Measurements from ENCODE around the gene SBF2. TPM values are rescaled to one million over a fixed set of nuclear protein-coding genes. Genes with fewer than 3 reads are reported as not detected.

The SBF2 gene
- total and polyA plus RNA-seq, 9 of the 15 experiments (the other 6 are each of a cell fraction or from before 2014, with no cell fraction given) = 0.80 to 9.5 (median 5.0) TPM

DNA sequence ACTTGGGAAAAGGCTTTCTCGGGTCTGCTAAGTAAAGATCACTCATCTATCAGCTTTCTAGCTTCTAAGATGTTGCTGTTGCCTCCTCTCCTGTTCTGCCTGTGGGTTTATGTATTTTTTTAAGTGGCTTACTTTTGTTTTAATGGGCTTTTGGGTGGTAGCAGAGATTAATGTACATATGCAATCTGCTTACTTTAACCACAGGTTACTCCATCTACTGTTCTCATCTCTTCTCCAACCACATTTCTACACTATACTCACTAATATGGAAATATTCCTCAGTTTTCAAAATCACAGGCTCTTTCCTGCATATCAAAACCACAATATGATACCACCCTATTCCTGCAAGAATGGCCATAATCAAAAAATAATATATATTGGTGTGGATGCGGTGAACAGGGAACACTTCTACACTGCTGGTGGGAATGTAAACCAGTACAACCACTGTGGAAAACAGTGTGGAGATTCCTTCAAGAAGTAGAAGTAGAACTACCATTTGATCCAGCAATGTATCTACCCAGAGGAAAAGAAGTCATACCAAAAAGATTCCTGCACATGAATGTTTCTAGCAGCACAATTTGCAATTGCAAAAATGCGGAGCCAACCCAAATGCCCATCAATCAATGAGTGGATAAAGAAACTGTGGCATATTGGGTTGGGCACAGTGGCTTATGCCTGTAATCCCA, 341.4 kb downstream of the SBF2 start:
- intact Hi-C loops (cut with micrococcal nuclease) (no loop called here), in situ Hi-C loops (cut with MboI) (no loop called here)
- TF ChIP-seq MAFK (IDR thresholded peaks at IDR 0.05; ENCODE audit: low read length) = no peak
- no peak for TF ChIP-seq MBD2 (IDR thresholded peaks at IDR 0.05; ENCODE audit: borderline replicate concordance, low read depth)
- TF ChIP-seq ZNF583 (CRISPR knock-in tag; IDR thresholded peaks at IDR 0.05) = no peak
- TF ChIP-seq, protein P1, sequence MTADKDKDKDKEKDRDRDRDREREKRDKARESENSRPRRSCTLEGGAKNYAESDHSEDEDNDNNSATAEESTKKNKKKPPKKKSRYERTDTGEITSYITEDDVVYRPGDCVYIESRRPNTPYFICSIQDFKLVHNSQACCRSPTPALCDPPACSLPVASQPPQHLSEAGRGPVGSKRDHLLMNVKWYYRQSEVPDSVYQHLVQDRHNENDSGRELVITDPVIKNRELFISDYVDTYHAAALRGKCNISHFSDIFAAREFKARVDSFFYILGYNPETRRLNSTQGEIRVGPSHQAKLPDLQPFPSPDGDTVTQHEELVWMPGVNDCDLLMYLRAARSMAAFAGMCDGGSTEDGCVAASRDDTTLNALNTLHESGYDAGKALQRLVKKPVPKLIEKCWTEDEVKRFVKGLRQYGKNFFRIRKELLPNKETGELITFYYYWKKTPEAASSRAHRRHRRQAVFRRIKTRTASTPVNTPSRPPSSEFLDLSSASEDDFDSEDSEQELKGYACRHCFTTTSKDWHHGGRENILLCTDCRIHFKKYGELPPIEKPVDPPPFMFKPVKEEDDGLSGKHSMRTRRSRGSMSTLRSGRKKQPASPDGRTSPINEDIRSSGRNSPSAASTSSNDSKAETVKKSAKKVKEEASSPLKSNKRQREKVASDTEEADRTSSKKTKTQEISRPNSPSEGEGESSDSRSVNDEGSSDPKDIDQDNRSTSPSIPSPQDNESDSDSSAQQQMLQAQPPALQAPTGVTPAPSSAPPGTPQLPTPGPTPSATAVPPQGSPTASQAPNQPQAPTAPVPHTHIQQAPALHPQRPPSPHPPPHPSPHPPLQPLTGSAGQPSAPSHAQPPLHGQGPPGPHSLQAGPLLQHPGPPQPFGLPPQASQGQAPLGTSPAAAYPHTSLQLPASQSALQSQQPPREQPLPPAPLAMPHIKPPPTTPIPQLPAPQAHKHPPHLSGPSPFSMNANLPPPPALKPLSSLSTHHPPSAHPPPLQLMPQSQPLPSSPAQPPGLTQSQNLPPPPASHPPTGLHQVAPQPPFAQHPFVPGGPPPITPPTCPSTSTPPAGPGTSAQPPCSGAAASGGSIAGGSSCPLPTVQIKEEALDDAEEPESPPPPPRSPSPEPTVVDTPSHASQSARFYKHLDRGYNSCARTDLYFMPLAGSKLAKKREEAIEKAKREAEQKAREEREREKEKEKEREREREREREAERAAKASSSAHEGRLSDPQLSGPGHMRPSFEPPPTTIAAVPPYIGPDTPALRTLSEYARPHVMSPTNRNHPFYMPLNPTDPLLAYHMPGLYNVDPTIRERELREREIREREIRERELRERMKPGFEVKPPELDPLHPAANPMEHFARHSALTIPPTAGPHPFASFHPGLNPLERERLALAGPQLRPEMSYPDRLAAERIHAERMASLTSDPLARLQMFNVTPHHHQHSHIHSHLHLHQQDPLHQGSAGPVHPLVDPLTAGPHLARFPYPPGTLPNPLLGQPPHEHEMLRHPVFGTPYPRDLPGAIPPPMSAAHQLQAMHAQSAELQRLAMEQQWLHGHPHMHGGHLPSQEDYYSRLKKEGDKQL (CRISPR knock-in tag; IDR thresholded peaks at IDR 0.05; ENCODE audit: borderline replicate concordance) = no peak
- no peak for TF ChIP-seq TRIM24 (IDR thresholded peaks at IDR 0.05)
- TF ChIP-seq HDAC2 (IDR thresholded peaks at IDR 0.05) = no peak
- no peak for TF ChIP-seq KDM4B (IDR thresholded peaks at IDR 0.05; ENCODE audit: borderline replicate concordance in 2 of 2, low read depth in 1 of 2)
- ATAC-seq (no peak), DNase-seq (ENCODE audit: extremely low read depth in 1 of 4, low spot score in 3 of 4) (no peak), FAIRE-seq (no peak)
- 35% methylated on average over 3 of the region's 3 CpGs for WGBS (ENCODE audit: insufficient coverage, low coverage, missing lambda C conversion rate)
- no peak overlapping the region for H3K4me2 ChIP-seq (ENCODE audit: insufficient read depth, low read length)
- no peaks in the 10 kb centered on the region for H4K20me1 ChIP-seq (replicated peaks; ENCODE audit: control insufficient read depth, insufficient read depth, low read length)
- ChIA-PET POLR2A (no interaction called here), CTCF (ENCODE audit: low intra/inter-chr PET ratio) (no interaction called here)
- H3K4me3 ChIP-seq = no peak overlapping the region
- no peaks in the 10 kb centered on the region for H3K79me2 ChIP-seq (ENCODE audit: control insufficient read depth, insufficient read depth, low read length)
- H2AFZ ChIP-seq (ENCODE audit: low read depth, low read length) = no peak overlapping the region
- no peaks in the 10 kb centered on the region for H3K4me1 ChIP-seq (replicated peaks in 1 of 2; ENCODE audit: control insufficient read depth in 2 of 2, insufficient read depth in 2 of 2, low read length in 2 of 2)
- no TSS peak for BruUV-seq (replicated peaks)
- no peak overlapping the region for H3K27ac ChIP-seq (ENCODE audit: extremely low read depth, low read depth, low read length)
- no peaks in the 10 kb centered on the region for H3K9me3 ChIP-seq (replicated peaks; ENCODE audit: control insufficient read depth, insufficient read depth, low read depth, low read length)
- no peaks in the 10 kb centered on the region for H3K36me3 ChIP-seq (ENCODE audit: control insufficient read depth, insufficient read depth, low read length)
- H3K9me1 ChIP-seq (ENCODE audit: control insufficient read depth, insufficient read depth, low read length) = no peaks in the 10 kb centered on the region
- H3K27me3 ChIP-seq (ENCODE audit: control insufficient read depth in 2 of 2, insufficient read depth in 2 of 2, low read length in 2 of 2) = no peaks in the 10 kb centered on the region
- no peak overlapping the region for H3K9ac ChIP-seq (ENCODE audit: insufficient read depth in 1 of 2, low read depth in 2 of 2, low read length in 2 of 2)
